Right ventricle myocardium superior (tissue), 1 donor: ENCODE data around the gene CEBPG. TPM values are rescaled to one million over a fixed set of nuclear protein-coding genes. Genes with fewer than 3 reads are reported as not detected.

Source experiments
- ATAC-seq: fragments of 200-7000 bp; cut with Tn5 transposase; one replicate; pipeline ENCODE4 v1.9.1; 2020; ENCODE audit warnings: mild to moderate bottlenecking; ENCODE audit not compliant: poor library complexity
- DNase-seq: peaks from one replicate; pipeline ENCODE4 v3.0.0-alpha.2; 2020
- intact Hi-C: fragments of 100-400 bp; cut with DNase I; formaldehyde crosslinking; loops from one replicate; pipeline ENCODE4 v1.11.2; 2022
- total RNA-seq: library from RNA; stranded (reverse); fragmentation: NEBNext Ultra II Directional; extraction: Animal tissue kit (Norgen Biotek cat#: 25700); gene quantifications from one replicate; pipeline ENCODE4 v1.2.1, GENCODE V29; 2021
- donor health status: DM: no; HTN: yes; CAD: no; lungs with severe emphysema.

The CEBPG gene
- total RNA-seq, 1 donor from 2014 or later: 16.1 TPM

- no peak for ATAC-seq
- intact Hi-C loops: no loop called here
- DNase-seq: peak; percentile 26
Observed at GRCh38 chr19:33427801-33428626, 54.5 kb downstream of the CEBPG start.

DNA sequence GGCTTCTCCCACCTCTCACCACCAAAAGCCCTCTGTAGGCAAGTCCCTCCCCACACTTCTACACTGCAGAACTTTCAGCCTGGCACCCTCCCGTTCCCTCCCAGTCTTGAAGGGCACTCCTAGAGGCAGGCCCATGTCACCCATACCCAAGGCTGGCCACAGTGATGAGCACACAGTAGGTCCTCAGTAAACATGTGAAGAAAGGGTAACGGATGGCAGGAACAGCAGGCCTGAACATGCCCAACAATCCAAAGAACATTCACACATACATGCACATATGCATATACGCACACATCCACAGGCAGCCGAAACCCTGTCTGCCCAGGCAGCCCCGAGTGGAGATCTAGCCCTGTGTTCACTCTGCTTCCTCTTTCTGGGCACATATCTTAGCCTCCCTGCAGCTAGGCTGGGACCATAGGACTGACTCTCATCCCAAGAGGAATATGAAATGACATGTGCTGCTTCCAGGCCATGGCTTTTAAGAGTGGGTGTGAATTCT, 55.2 kb downstream of the CEBPG start:
- intact Hi-C loops: no loop called here
- peak; percentile 24 for DNase-seq
- no peak for ATAC-seq

GRCh38 chr19:33429891-33430673, 56.6 kb downstream of the CEBPG start:
- intact Hi-C loops: loop anchor here (2.0 to 5.0 kb wide), 2 partner anchors 341 to 667 kb away; no protein-coding TSS in a partner anchor
- DNase-seq: peak; percentile 16
- no peak for ATAC-seq

GRCh38 chr19:33430674-33431277, 57.3 kb downstream of the CEBPG start:
- intact Hi-C loops: loop anchor here (2.0 to 5.0 kb wide), 2 partner anchors 340 to 667 kb away; no protein-coding TSS in a partner anchor
- ATAC-seq: peak; percentile 89

DNA sequence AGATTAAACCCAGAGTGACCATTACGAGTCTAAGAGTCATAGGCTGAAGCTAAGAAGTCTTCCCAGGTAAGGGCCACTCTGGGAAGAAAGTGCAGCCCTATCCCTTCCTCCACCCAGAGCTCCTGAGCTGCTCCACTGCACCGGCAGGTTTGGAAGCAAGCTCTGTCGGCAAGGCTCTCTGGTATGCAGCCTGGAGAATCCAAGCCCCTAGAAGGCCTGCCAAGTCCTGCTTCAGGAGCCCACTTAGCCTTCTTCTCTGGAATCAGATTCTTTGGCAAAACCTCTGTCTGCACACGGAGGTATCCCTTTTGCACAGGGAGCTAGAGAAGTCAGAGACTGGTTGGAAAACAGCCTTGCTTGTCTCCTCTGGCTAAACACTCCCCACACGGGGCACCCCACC, 58.5 kb downstream of the CEBPG start:
- intact Hi-C loops: loop anchor here (5.0 kb wide), 1 partner anchor 665 kb away; no protein-coding TSS in a partner anchor
- DNase-seq (peak; percentile 9), ATAC-seq (no peak)

More at GRCh38 chr19:33430674-33431277, 57.3 kb downstream of the CEBPG start:
- DNase-seq: peak; percentile 77

Other genes with a start within 250 kb of the CEBPG start
- 0.38 TPM for gene WDR88, start 241.6 kb upstream of the CEBPG start, total RNA-seq
- 16.4 TPM for gene LRP3, start 179.4 kb upstream of the CEBPG start, total RNA-seq
- gene SLC7A10, start 147.9 kb upstream of the CEBPG start, total RNA-seq: 0.13 TPM
- gene CEBPA, start 71.2 kb upstream of the CEBPG start, total RNA-seq: 3.4 TPM
- gene PEPD, start 148.1 kb downstream of the CEBPG start, total RNA-seq: 29.6 TPM
- gene CHST8, start 248.2 kb downstream of the CEBPG start, total RNA-seq: not detected